HCT116 (cell line): ENCODE results near the gene CPSF7. TPM values are rescaled to one million over a fixed set of nuclear protein-coding genes. Genes with fewer than 3 reads are reported as not detected.

Source experiments
- ATAC-seq: fragments of 200-7000 bp; cut with Tn5 transposase; 2 replicates; pipeline ENCODE4 v1.9.1; 2020; ENCODE audit warnings: mild to moderate bottlenecking, moderate library complexity
- BruUV-seq: library from RNA; stranded (reverse); fragments of 400-500 nt; replicated peaks from 2 replicates; lab custom pipeline; 2021; lab: Mats Ljungman, UMichigan
- CTCF ChIA-PET: fragments of 300-600 bp; sonication (Branson Sonifier 250); formaldehyde crosslinking; loops from one replicate; lab custom pipeline; 2021; ENCODE audit warnings: antibody characterized with exemption; lab: Charles Lee
- POLR2A ChIA-PET: fragments of 300-600, 350-600 bp; sonication (Branson Sonifier 250); formaldehyde crosslinking; loops from one replicate; lab custom pipeline; 2021; ENCODE audit warnings: antibody characterized with exemption; lab: Charles Lee
- RAD21 ChIA-PET, 2 experiments: fragments of 300-600 bp; sonication (Branson Sonifier 250); formaldehyde crosslinking; loops; one replicate each; lab custom pipeline; 2023; ENCODE audit warnings: low total read pairs in 2 of 2; ENCODE audit not compliant: uncharacterized antibody in 2 of 2, unreplicated experiment in 2 of 2, low non-redundant PET in 1 of 2; lab: Charles Lee
- DNase-seq: peaks from one replicate; pipeline ENCODE4 v3.0.0-alpha.2; 2010; ENCODE audit warnings: low read depth, low spot score
- H2AFZ ChIP-seq: fragments of 200-600 bp; shearing (Covaris generic), sonication (generic); 2 replicates; pipeline ENCODE4 v1.6.1; 2017; ENCODE audit warnings: low read depth, mixed run types, mixed read lengths, antibody characterized with exemption, low read length; ENCODE audit not compliant: poor library complexity, severe bottlenecking
- H3K27ac ChIP-seq: 2 replicates; pipeline ENCODE4 v1.5.1; 2012; ENCODE audit warnings: low read depth, low read length
- H3K27me3 ChIP-seq: fragments of 200-600 bp; sonication (generic); 2 replicates; pipeline ENCODE4 v1.6.1; 2016; ENCODE audit warnings: mixed run types, low read length, mixed read lengths; ENCODE audit not compliant: insufficient read depth
- H3K36me3 ChIP-seq, 2 experiments: fragments of 200-500 bp in 1 of 2; fragments of 200-600 bp in 1 of 2; sonication (Bioruptor generic) in 1 of 2; sonication (generic) in 1 of 2; 2 replicates each; pipeline versions ENCODE4 v1.5.1 to v1.6.1; 2014 to 2016; ENCODE audit warnings: low read length in 2 of 2, inconsistent platforms in 1 of 2, mixed read lengths in 1 of 2, mixed run types in 1 of 2; ENCODE audit not compliant: insufficient read depth in 2 of 2, control insufficient read depth in 1 of 2
- H3K4me1 ChIP-seq, 2 experiments: fragments of 200-600 bp in 1 of 2; sonication (generic) in 1 of 2; 2 replicates each; pipeline versions ENCODE4 v1.5.1 to v1.6.1; 2012 to 2017; ENCODE audit warnings: low read length in 2 of 2, inconsistent platforms in 1 of 2, mild to moderate bottlenecking in 1 of 2, mixed read lengths in 1 of 2, mixed run types in 1 of 2, moderate library complexity in 1 of 2; ENCODE audit not compliant: insufficient read depth in 2 of 2, control insufficient read depth in 1 of 2
- H3K4me2 ChIP-seq: fragments of 200-600 bp; sonication (generic); 2 replicates; pipeline ENCODE4 v1.6.1; 2017; ENCODE audit warnings: mixed run types, low read length, mixed read lengths
- H3K4me3 ChIP-seq, 2 experiments: fragments of 200-600 bp in 1 of 2; sonication (generic) in 1 of 2; replicated peaks in 1 of 2; 2 replicates each; pipeline ENCODE4 v1.5.1; 2011 to 2016; ENCODE audit warnings: low read length in 2 of 2, control low read depth in 1 of 2, low read depth in 1 of 2, mild to moderate bottlenecking in 1 of 2, mixed read lengths in 1 of 2, mixed run types in 1 of 2
- H3K79me2 ChIP-seq: fragments of 200-600 bp; sonication (generic); 2 replicates; pipeline ENCODE4 v1.6.1; 2017; ENCODE audit warnings: mild to moderate bottlenecking, mixed run types, low read length, moderate library complexity, mixed read lengths; ENCODE audit not compliant: insufficient read depth
- H3K9ac ChIP-seq: fragments of 200-600 bp; sonication (generic); 2 replicates; pipeline ENCODE4 v1.6.1; 2016; ENCODE audit warnings: low read length, mixed read lengths
- H3K9me2 ChIP-seq: fragments of 200-600 bp; sonication (generic), shearing (Covaris generic); 2 replicates; pipeline ENCODE4 v1.6.1; 2017; ENCODE audit warnings: mixed run types, mild to moderate bottlenecking, moderate library complexity; ENCODE audit not compliant: insufficient read depth
- H3K9me3 ChIP-seq, 2 experiments: fragments of 200-500 bp in 1 of 2; fragments of 200-600 bp in 1 of 2; sonication (Bioruptor generic) in 1 of 2; sonication (generic) in 1 of 2; 2 replicates each; pipeline ENCODE4 v1.6.1; 2014 to 2017; ENCODE audit warnings: low read length in 2 of 2, mixed read lengths in 2 of 2, inconsistent platforms in 1 of 2, low read depth in 1 of 2, mild to moderate bottlenecking in 1 of 2, mixed run types in 1 of 2, moderate library complexity in 1 of 2; ENCODE audit not compliant: control insufficient read depth in 1 of 2, insufficient read depth in 1 of 2
- H4K20me1 ChIP-seq: fragments of 200-600 bp; sonication (generic), shearing (Covaris generic); 2 replicates; pipeline ENCODE4 v1.6.1; 2017; ENCODE audit warnings: mixed run types, mild to moderate bottlenecking, moderate library complexity; ENCODE audit not compliant: insufficient read depth
- CBX3 ChIP-seq: IDR thresholded peaks from 2 replicates; pipeline ENCODE4 v1.6.1; 2012; ENCODE audit warnings: low read depth
- CEBPB ChIP-seq: IDR thresholded peaks from 2 replicates; pipeline ENCODE4 v1.6.1; 2012; ENCODE audit warnings: low read depth
- EGR1 ChIP-seq: IDR thresholded peaks from 2 replicates; pipeline ENCODE4 v1.6.1; 2012; ENCODE audit warnings: low read depth
- EZH2 ChIP-seq: fragments of 200-600 bp; sonication (generic); IDR thresholded peaks from 2 replicates; pipeline ENCODE4 v1.6.1; 2017; ENCODE audit warnings: antibody characterized with exemption, mixed run types
- FOSL1 ChIP-seq: IDR thresholded peaks from 2 replicates; pipeline ENCODE4 v1.6.1; 2012; ENCODE audit warnings: low read depth
- JUND ChIP-seq: IDR thresholded peaks from 2 replicates; pipeline ENCODE4 v1.6.1; 2012
- POLR2A ChIP-seq: IDR thresholded peaks from 2 replicates; pipeline ENCODE4 v1.7.0; 2011; ENCODE audit warnings: borderline replicate concordance; ENCODE audit not compliant: insufficient read depth, insufficient read length; ENCODE audit errors: extremely low read depth
- POLR2AphosphoS5 ChIP-seq: IDR thresholded peaks from 2 replicates; pipeline ENCODE4 v1.6.1; 2011; ENCODE audit warnings: mild to moderate bottlenecking, low read depth, low read length, moderate library complexity
- RAD21 ChIP-seq: IDR thresholded peaks from 2 replicates; pipeline ENCODE4 v1.6.1; 2012; ENCODE audit warnings: low read depth, mild to moderate bottlenecking
- SIN3A ChIP-seq: IDR thresholded peaks from 2 replicates; pipeline ENCODE4 v1.6.1; 2012; ENCODE audit warnings: low read depth
- SRF ChIP-seq: IDR thresholded peaks from 2 replicates; pipeline ENCODE4 v1.6.1; 2012; ENCODE audit warnings: low read depth
- TCF7L2 ChIP-seq: IDR thresholded peaks from 2 replicates; pipeline ENCODE4 v1.7.0; 2011; ENCODE audit warnings: borderline replicate concordance, inconsistent platforms; ENCODE audit not compliant: insufficient read depth, insufficient read length; ENCODE audit errors: extremely low read depth
- YY1 ChIP-seq: IDR thresholded peaks from 2 replicates; pipeline ENCODE4 v1.6.1; 2011; ENCODE audit warnings: low read length, low read depth, moderate library complexity, mild to moderate bottlenecking; ENCODE audit not compliant: insufficient replicate concordance; ENCODE audit errors: extremely low read depth
- ZNF274 ChIP-seq: fragments of 200-500 bp; sonication (Bioruptor generic); IDR thresholded peaks from 2 replicates; pipeline ENCODE4 v1.6.1; 2014; ENCODE audit warnings: mild to moderate bottlenecking, low read depth, low read length, inconsistent platforms
- intact Hi-C: fragments of 100-400 bp; cut with micrococcal nuclease; formaldehyde crosslinking; loops from 2 replicates; pipeline ENCODE4 v1.10.0; 2022
- total RNA-seq: library from RNA; stranded (reverse); gene quantifications from one replicate; pipeline ENCODE4 v1.2.1, GENCODE V29; 2021; ENCODE audit not compliant: unreplicated experiment
- TF ChIP-seq, protein P1 (sequence below): IDR thresholded peaks from 2 replicates; pipeline ENCODE4 v1.6.1; 2011; ENCODE audit warnings: mild to moderate bottlenecking, low read length, moderate library complexity; ENCODE audit not compliant: insufficient replicate concordance; ENCODE audit errors: extremely low read depth
- TF ChIP-seq, protein P2 (sequence below): IDR thresholded peaks from 2 replicates; pipeline ENCODE4 v1.6.1; 2012; ENCODE audit warnings: low read depth
- TF ChIP-seq, protein P3 (sequence below), 3 experiments: fragments of 200-600 bp in 1 of 3; sonication (generic) in 1 of 3; IDR thresholded peaks in 2 of 3; conservative IDR thresholded peaks in 1 of 3; 2 replicates each; pipeline ENCODE4 v1.5.1; 2012 to 2017; ENCODE audit warnings: low read depth in 2 of 3, low read length in 2 of 3, antibody characterized with exemption in 1 of 3, borderline replicate concordance in 1 of 3, control low read depth in 1 of 3, mild to moderate bottlenecking in 1 of 3, mixed read lengths in 1 of 3, mixed run types in 1 of 3, moderate library complexity in 1 of 3; ENCODE audit not compliant: insufficient read depth in 1 of 3

CPSF7 gene
- total RNA-seq, 1 experiment from 2014 or later, result 110 TPM

DNA sequence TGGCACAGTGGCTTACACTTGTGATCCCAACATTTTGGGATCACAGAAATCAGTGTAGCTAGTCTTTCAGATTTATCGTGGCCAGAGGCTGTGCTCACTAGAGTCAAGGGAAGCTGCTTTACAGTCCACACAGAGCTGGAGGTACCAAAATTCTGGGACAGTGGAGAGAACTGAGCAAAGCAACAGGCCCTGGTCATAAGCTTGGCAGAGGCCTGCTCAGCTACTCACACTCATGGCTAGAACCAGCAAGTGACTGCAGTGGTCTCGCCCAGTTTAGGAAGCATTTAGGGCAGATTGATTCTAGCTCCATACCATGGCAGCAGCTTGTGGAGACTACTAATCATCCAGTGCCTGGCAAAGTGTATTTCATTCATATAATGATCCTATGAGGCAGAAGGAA, 28.6 kb downstream of the CPSF7 start:
- peak; percentile 32 for ATAC-seq
- H3K4me2 ChIP-seq, result no peak overlapping the region
- TF ChIP-seq SRF (no peak), SIN3A (no peak), ZNF274 (no peak), FOSL1 (no peak), POLR2A (no peak), TCF7L2 (no peak), RAD21 (no peak), CEBPB (no peak), YY1 (no peak), EZH2 (no peak), EGR1 (no peak), POLR2AphosphoS5 (no peak; the same call in 1 of the 2 replicates), JUND (no peak), CBX3 (no peak)
- TF ChIP-seq, protein P1, sequence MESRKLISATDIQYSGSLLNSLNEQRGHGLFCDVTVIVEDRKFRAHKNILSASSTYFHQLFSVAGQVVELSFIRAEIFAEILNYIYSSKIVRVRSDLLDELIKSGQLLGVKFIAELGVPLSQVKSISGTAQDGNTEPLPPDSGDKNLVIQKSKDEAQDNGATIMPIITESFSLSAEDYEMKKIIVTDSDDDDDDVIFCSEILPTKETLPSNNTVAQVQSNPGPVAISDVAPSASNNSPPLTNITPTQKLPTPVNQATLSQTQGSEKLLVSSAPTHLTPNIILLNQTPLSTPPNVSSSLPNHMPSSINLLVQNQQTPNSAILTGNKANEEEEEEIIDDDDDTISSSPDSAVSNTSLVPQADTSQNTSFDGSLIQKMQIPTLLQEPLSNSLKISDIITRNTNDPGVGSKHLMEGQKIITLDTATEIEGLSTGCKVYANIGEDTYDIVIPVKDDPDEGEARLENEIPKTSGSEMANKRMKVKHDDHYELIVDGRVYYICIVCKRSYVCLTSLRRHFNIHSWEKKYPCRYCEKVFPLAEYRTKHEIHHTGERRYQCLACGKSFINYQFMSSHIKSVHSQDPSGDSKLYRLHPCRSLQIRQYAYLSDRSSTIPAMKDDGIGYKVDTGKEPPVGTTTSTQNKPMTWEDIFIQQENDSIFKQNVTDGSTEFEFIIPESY, result no peak
- TF ChIP-seq, protein P2, sequence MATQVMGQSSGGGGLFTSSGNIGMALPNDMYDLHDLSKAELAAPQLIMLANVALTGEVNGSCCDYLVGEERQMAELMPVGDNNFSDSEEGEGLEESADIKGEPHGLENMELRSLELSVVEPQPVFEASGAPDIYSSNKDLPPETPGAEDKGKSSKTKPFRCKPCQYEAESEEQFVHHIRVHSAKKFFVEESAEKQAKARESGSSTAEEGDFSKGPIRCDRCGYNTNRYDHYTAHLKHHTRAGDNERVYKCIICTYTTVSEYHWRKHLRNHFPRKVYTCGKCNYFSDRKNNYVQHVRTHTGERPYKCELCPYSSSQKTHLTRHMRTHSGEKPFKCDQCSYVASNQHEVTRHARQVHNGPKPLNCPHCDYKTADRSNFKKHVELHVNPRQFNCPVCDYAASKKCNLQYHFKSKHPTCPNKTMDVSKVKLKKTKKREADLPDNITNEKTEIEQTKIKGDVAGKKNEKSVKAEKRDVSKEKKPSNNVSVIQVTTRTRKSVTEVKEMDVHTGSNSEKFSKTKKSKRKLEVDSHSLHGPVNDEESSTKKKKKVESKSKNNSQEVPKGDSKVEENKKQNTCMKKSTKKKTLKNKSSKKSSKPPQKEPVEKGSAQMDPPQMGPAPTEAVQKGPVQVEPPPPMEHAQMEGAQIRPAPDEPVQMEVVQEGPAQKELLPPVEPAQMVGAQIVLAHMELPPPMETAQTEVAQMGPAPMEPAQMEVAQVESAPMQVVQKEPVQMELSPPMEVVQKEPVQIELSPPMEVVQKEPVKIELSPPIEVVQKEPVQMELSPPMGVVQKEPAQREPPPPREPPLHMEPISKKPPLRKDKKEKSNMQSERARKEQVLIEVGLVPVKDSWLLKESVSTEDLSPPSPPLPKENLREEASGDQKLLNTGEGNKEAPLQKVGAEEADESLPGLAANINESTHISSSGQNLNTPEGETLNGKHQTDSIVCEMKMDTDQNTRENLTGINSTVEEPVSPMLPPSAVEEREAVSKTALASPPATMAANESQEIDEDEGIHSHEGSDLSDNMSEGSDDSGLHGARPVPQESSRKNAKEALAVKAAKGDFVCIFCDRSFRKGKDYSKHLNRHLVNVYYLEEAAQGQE, result no peak
- TF ChIP-seq, protein P3, sequence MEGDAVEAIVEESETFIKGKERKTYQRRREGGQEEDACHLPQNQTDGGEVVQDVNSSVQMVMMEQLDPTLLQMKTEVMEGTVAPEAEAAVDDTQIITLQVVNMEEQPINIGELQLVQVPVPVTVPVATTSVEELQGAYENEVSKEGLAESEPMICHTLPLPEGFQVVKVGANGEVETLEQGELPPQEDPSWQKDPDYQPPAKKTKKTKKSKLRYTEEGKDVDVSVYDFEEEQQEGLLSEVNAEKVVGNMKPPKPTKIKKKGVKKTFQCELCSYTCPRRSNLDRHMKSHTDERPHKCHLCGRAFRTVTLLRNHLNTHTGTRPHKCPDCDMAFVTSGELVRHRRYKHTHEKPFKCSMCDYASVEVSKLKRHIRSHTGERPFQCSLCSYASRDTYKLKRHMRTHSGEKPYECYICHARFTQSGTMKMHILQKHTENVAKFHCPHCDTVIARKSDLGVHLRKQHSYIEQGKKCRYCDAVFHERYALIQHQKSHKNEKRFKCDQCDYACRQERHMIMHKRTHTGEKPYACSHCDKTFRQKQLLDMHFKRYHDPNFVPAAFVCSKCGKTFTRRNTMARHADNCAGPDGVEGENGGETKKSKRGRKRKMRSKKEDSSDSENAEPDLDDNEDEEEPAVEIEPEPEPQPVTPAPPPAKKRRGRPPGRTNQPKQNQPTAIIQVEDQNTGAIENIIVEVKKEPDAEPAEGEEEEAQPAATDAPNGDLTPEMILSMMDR (IDR thresholded peaks at IDR 0.05 in 2 of 3, conservative IDR thresholded peaks at IDR 0.05 in 1 of 3; ENCODE audit: borderline replicate concordance in 1 of 3, insufficient read depth in 1 of 3, low read depth in 2 of 3, low read length in 2 of 3), result no peak
- TF ChIP-seq, all 23 proteins: peak for 0
- H3K4me3 ChIP-seq, result no peak overlapping the region
- H3K9ac ChIP-seq, result no peak overlapping the region
- H3K9me2 ChIP-seq, result no peaks in the 10 kb centered on the region
- no peaks in the 10 kb centered on the region for H3K9me3 ChIP-seq
- DNase-seq, result no peak
- H2AFZ ChIP-seq, result no peak overlapping the region
- RAD21 ChIA-PET, result no interaction called here
- H3K27ac ChIP-seq, result no peak overlapping the region
- CTCF ChIA-PET, result interaction anchor here (1.0 to 1.7 kb wide), 2 partner anchors 15 to 65 kb away, joined by 3 to 5 read pairs; no protein-coding TSS in a partner anchor
- POLR2A ChIA-PET, result interaction anchor here (1.1 to 1.7 kb wide), 4 partner anchors 8 to 65 kb away, joined by 4 to 8 read pairs (median 6); partner anchors contain the start of genes CPSF7, SDHAF2 and TMEM216
- H4K20me1 ChIP-seq, result no peaks in the 10 kb centered on the region
- H3K36me3 ChIP-seq, result peaks cover 31 to 32% of the 10 kb centered on the region in 2 experiments; a peak in 3 of 4 replicates
- no peaks in the 10 kb centered on the region for H3K4me1 ChIP-seq
- no peaks in the 10 kb centered on the region for H3K27me3 ChIP-seq
- no TSS peak for BruUV-seq
- peaks cover 3% of the 10 kb centered on the region; the same call in 1 of the 2 replicates for H3K79me2 ChIP-seq
- intact Hi-C loops, result no loop called here
